Measurements from ENCODE around the gene ITGA8.

The ITGA8 gene

DNA sequence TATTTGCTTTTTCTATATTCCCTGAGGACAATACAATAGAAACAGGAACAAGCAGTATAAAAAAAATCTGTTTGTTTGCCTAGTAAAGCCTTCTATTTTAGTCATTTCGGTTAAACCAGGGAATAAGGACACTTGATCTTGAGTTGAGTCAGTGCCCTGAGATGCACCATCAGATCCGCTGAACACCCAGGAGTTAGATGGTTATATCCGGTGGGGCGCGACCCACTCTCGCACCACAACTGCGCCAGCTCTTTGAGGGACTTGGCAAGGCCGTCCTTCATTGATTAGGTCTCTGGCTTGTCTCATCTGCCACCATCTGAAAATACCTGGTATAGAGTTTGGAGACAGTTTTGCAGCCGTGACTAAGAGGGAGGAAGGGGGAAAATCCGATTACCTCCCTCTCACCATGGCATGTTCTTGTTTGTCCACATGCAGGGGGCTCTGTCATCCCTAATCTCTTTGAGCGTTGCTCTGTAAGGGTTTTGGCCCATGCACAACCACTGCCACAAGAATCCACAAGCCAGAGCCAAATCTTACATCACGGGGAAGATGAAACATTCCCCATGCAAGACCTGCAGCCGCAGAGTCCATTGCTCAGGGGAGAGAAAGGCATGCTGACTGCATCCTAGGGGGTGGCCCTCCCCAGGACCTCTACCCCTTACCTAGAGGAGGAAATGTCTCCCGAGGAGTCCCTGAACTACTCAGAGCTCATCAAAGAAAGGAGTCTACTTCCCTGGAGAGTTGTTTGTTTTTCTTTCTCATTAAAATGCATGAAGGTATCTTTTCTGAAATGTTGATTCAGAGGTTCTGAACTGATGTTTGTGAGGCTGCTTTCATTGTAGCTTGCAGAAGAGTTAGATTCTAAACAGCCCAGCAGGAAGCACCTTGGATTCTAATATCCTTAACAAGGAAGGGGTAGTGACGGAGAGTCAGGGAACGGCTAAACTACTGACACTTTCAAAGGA, 247.0 kb downstream of the ITGA8 start:
- Histone ChIP-seq H2AFZ (ENCODE audit: low read length, unreplicated experiment) (peak overlapping the region; percentile 29), H3K4me3 (ENCODE audit: low read depth, low read length) (peak overlapping the region; percentile 54), H3K27me3 (ENCODE audit: insufficient read depth, low read length) (no peaks in the 10 kb centered on the region), H3K36me3 (ENCODE audit: insufficient read depth, low read length) (no peaks in the 10 kb centered on the region), H3K79me2 (ENCODE audit: control insufficient read depth, insufficient read depth, low read length, unreplicated experiment) (no peaks in the 10 kb centered on the region), H3K4me1 (ENCODE audit: control insufficient read depth, insufficient read depth, low read length, unreplicated experiment) (peaks cover 57% of the 10 kb centered on the region), H3K27ac (ENCODE audit: low read depth, low read length) (peak overlapping the region; percentile 84)

DNA sequence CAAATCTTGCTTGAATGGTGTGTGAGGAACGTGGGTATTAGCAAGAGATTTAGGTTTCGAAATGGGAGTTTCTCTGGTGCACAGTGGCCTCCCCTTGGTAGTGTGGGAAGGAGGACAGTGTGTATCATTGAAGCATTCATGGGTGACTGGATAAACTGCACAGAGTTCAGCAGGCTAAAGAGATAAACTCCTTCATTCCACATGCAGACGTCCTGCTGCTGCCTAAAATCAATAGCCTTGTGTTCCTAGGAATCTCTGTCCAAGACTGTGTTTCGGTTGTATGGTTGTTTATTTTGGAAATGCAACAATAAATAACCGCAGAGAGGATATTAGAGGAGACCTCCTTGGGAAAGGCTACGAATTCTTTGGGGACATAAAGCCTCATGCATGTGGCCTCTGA, 247.7 kb downstream of the ITGA8 start:
- no peaks in the 10 kb centered on the region for H3K36me3 ChIP-seq (ENCODE audit: insufficient read depth, low read length)
- no peaks in the 10 kb centered on the region for H3K79me2 ChIP-seq (ENCODE audit: control insufficient read depth, insufficient read depth, low read length, unreplicated experiment)
- H2AFZ ChIP-seq (ENCODE audit: low read length, unreplicated experiment) = peak overlapping the region; percentile 29
- H3K27ac ChIP-seq (ENCODE audit: low read depth, low read length) = peak overlapping the region; percentile 84
- peaks cover 51% of the 10 kb centered on the region for H3K4me1 ChIP-seq (ENCODE audit: control insufficient read depth, insufficient read depth, low read length, unreplicated experiment)
- H3K27me3 ChIP-seq (ENCODE audit: insufficient read depth, low read length) = no peaks in the 10 kb centered on the region
- peak overlapping the region; percentile 54 for H3K4me3 ChIP-seq (ENCODE audit: low read depth, low read length)

DNA sequence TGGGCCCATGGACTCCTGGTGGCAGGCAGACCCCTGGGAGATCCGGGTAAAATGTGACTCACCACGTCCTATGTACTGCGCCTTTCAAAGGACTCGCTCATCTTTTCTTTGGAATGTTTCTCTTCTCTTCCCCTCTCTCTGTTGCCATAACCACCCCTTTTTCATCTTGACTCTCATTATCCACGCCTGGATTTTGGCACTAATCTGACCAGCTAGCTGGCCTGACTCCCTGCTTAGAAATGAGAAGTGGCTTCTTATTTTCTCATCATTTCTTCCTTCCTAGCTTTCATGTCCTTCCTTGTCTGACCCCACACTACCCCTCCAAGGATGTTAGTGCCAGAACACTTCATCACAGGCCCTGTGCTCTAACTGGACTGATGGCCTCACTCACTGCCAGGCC, 250.6 kb downstream of the ITGA8 start:
- no peak overlapping the region for H3K27ac ChIP-seq (ENCODE audit: low read depth, low read length)
- H3K36me3 ChIP-seq (ENCODE audit: insufficient read depth, low read length) = no peaks in the 10 kb centered on the region
- H2AFZ ChIP-seq (ENCODE audit: low read length, unreplicated experiment) = no peak overlapping the region
- no peak overlapping the region for H3K4me3 ChIP-seq (ENCODE audit: low read depth, low read length)
- H3K27me3 ChIP-seq (ENCODE audit: insufficient read depth, low read length) = no peaks in the 10 kb centered on the region
- no peaks in the 10 kb centered on the region for H3K79me2 ChIP-seq (ENCODE audit: control insufficient read depth, insufficient read depth, low read length, unreplicated experiment)
- peaks cover 30% of the 10 kb centered on the region for H3K4me1 ChIP-seq (ENCODE audit: control insufficient read depth, insufficient read depth, low read length, unreplicated experiment)

DNA sequence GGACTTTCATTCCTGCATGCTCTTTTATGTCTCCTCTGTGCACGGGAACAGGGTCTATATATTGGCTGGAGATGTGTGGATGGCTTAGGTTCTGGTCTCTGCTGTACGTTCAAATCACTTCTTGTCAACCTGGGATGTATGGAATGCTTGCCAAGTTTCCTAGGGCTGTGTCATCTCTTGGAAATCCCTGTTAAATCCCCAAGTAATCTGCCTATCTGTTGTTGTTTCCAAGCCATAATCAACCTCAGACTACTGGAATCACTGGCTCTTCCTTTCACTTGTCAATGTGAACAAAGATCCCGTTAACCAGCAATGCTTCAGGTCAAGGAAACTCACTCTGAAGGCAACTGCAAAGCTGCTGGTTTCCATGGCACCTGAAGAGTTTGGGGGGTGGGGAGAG, 255.3 kb downstream of the ITGA8 start:
- Histone ChIP-seq H3K27me3 (ENCODE audit: insufficient read depth, low read length) (no peaks in the 10 kb centered on the region), H3K27ac (ENCODE audit: low read depth, low read length) (no peak overlapping the region), H3K4me3 (ENCODE audit: low read depth, low read length) (no peak overlapping the region), H3K79me2 (ENCODE audit: control insufficient read depth, insufficient read depth, low read length, unreplicated experiment) (no peaks in the 10 kb centered on the region), H3K36me3 (ENCODE audit: insufficient read depth, low read length) (no peaks in the 10 kb centered on the region), H3K4me1 (ENCODE audit: control insufficient read depth, insufficient read depth, low read length, unreplicated experiment) (peaks cover 20% of the 10 kb centered on the region), H2AFZ (ENCODE audit: low read length, unreplicated experiment) (no peak overlapping the region)

All from ACC112 (cell line).